ENCODE data around the gene TIMM17A.

TIMM17A gene

GRCh38 chr1:201985355-201985754 lies 30.1 kb downstream of the TIMM17A start:
- Histone ChIP-seq H3K27me3 (ENCODE audit: control insufficient read depth, insufficient read depth, low read length) (no peaks in the 10 kb centered on the region), H3K4me3 (ENCODE audit: low read depth, low read length) (no peak overlapping the region), H3K4me1 (ENCODE audit: control insufficient read depth, insufficient read depth, low read length) (peaks cover 8% of the 10 kb centered on the region; the same call in 1 of the 2 replicates), H3K36me3 (ENCODE audit: control insufficient read depth, insufficient read depth, low read length) (peaks cover 20% of the 10 kb centered on the region), H3K9me3 (ENCODE audit: control insufficient read depth, insufficient read depth, low read depth, low read length) (no peaks in the 10 kb centered on the region), H3K27ac (ENCODE audit: low read depth, low read length) (no peak overlapping the region), H3K9ac (ENCODE audit: low read length) (no peak overlapping the region)

GRCh38 chr1:201988601-201989000 lies 33.3 kb downstream of the TIMM17A start:
- no peak overlapping the region for H3K4me3 ChIP-seq (ENCODE audit: low read depth, low read length)
- H3K9ac ChIP-seq (ENCODE audit: low read length) = no peak overlapping the region
- H3K4me1 ChIP-seq (ENCODE audit: control insufficient read depth, insufficient read depth, low read length) = peaks cover 6% of the 10 kb centered on the region; the same call in 1 of the 2 replicates
- no peaks in the 10 kb centered on the region for H3K9me3 ChIP-seq (ENCODE audit: control insufficient read depth, insufficient read depth, low read depth, low read length)
- H3K27ac ChIP-seq (ENCODE audit: low read depth, low read length) = no peak overlapping the region
- peaks cover 48% of the 10 kb centered on the region for H3K36me3 ChIP-seq (ENCODE audit: control insufficient read depth, insufficient read depth, low read length)
- H3K27me3 ChIP-seq (ENCODE audit: control insufficient read depth, insufficient read depth, low read length) = no peaks in the 10 kb centered on the region

GRCh38 chr1:201989354-201990128 lies 34.2 kb downstream of the TIMM17A start:
- H3K4me3 ChIP-seq (ENCODE audit: low read depth, low read length) = no peak overlapping the region
- H3K36me3 ChIP-seq (ENCODE audit: control insufficient read depth, insufficient read depth, low read length) = peaks cover 57% of the 10 kb centered on the region
- H3K9me3 ChIP-seq (ENCODE audit: control insufficient read depth, insufficient read depth, low read depth, low read length) = no peaks in the 10 kb centered on the region
- no peaks in the 10 kb centered on the region for H3K27me3 ChIP-seq (ENCODE audit: control insufficient read depth, insufficient read depth, low read length)
- H3K27ac ChIP-seq (ENCODE audit: low read depth, low read length) = no peak overlapping the region
- H3K4me1 ChIP-seq (ENCODE audit: control insufficient read depth, insufficient read depth, low read length) = peaks cover 6% of the 10 kb centered on the region; the same call in 1 of the 2 replicates
- H3K9ac ChIP-seq (ENCODE audit: low read length) = no peak overlapping the region

GRCh38 chr1:201990427-201990826 lies 35.1 kb downstream of the TIMM17A start:
- Histone ChIP-seq H3K27me3 (ENCODE audit: control insufficient read depth, insufficient read depth, low read length) (no peaks in the 10 kb centered on the region), H3K9ac (ENCODE audit: low read length) (no peak overlapping the region), H3K4me1 (ENCODE audit: control insufficient read depth, insufficient read depth, low read length) (peaks cover 6% of the 10 kb centered on the region; the same call in 1 of the 2 replicates), H3K9me3 (ENCODE audit: control insufficient read depth, insufficient read depth, low read depth, low read length) (no peaks in the 10 kb centered on the region), H3K4me3 (ENCODE audit: low read depth, low read length) (no peak overlapping the region), H3K36me3 (ENCODE audit: control insufficient read depth, insufficient read depth, low read length) (peaks cover 65% of the 10 kb centered on the region), H3K27ac (ENCODE audit: low read depth, low read length) (no peak overlapping the region)

- H3K27ac ChIP-seq (ENCODE audit: low read depth, low read length) = no peak overlapping the region
- H3K9ac ChIP-seq (ENCODE audit: low read length) = no peak overlapping the region
- H3K4me3 ChIP-seq (ENCODE audit: low read depth, low read length) = no peak overlapping the region
- H3K36me3 ChIP-seq (ENCODE audit: control insufficient read depth, insufficient read depth, low read length) = peaks cover 82% of the 10 kb centered on the region
- no peaks in the 10 kb centered on the region for H3K27me3 ChIP-seq (ENCODE audit: control insufficient read depth, insufficient read depth, low read length)
- peaks cover 3% of the 10 kb centered on the region; the same call in 1 of the 2 replicates for H3K4me1 ChIP-seq (ENCODE audit: control insufficient read depth, insufficient read depth, low read length)
- no peaks in the 10 kb centered on the region for H3K9me3 ChIP-seq (ENCODE audit: control insufficient read depth, insufficient read depth, low read depth, low read length)
Measured at GRCh38 chr1:201999625-202000238, 44.4 kb downstream of the TIMM17A start.

- Histone ChIP-seq H3K36me3 (ENCODE audit: control insufficient read depth, insufficient read depth, low read length) (peaks cover 68% of the 10 kb centered on the region), H3K9ac (ENCODE audit: low read length) (no peak overlapping the region), H3K27ac (ENCODE audit: low read depth, low read length) (no peak overlapping the region), H3K9me3 (ENCODE audit: control insufficient read depth, insufficient read depth, low read depth, low read length) (no peaks in the 10 kb centered on the region), H3K4me1 (ENCODE audit: control insufficient read depth, insufficient read depth, low read length) (peaks cover 19% of the 10 kb centered on the region), H3K27me3 (ENCODE audit: control insufficient read depth, insufficient read depth, low read length) (no peaks in the 10 kb centered on the region), H3K4me3 (ENCODE audit: low read depth, low read length) (no peak overlapping the region)
Measured at GRCh38 chr1:202002507-202002906, 47.2 kb downstream of the TIMM17A start.

GRCh38 chr1:202004711-202005110 lies 49.4 kb downstream of the TIMM17A start:
- Histone ChIP-seq H3K36me3 (ENCODE audit: control insufficient read depth, insufficient read depth, low read length) (peaks cover 58% of the 10 kb centered on the region), H3K27ac (ENCODE audit: low read depth, low read length) (no peak overlapping the region), H3K27me3 (ENCODE audit: control insufficient read depth, insufficient read depth, low read length) (no peaks in the 10 kb centered on the region), H3K4me3 (ENCODE audit: low read depth, low read length) (no peak overlapping the region), H3K9ac (ENCODE audit: low read length) (no peak overlapping the region), H3K9me3 (ENCODE audit: control insufficient read depth, insufficient read depth, low read depth, low read length) (no peaks in the 10 kb centered on the region), H3K4me1 (ENCODE audit: control insufficient read depth, insufficient read depth, low read length) (peaks cover 38% of the 10 kb centered on the region)

- Histone ChIP-seq H3K36me3 (ENCODE audit: control insufficient read depth, insufficient read depth, low read length) (peaks cover 45% of the 10 kb centered on the region), H3K27ac (ENCODE audit: low read depth, low read length) (no peak overlapping the region), H3K27me3 (ENCODE audit: control insufficient read depth, insufficient read depth, low read length) (no peaks in the 10 kb centered on the region), H3K9ac (ENCODE audit: low read length) (no peak overlapping the region), H3K4me1 (ENCODE audit: control insufficient read depth, insufficient read depth, low read length) (peaks cover 47% of the 10 kb centered on the region), H3K9me3 (ENCODE audit: control insufficient read depth, insufficient read depth, low read depth, low read length) (no peaks in the 10 kb centered on the region), H3K4me3 (ENCODE audit: low read depth, low read length) (no peak overlapping the region)
Measured at GRCh38 chr1:202005958-202006357, 50.7 kb downstream of the TIMM17A start.

GRCh38 chr1:202007304-202007703 lies 52.0 kb downstream of the TIMM17A start:
- H3K4me1 ChIP-seq (ENCODE audit: control insufficient read depth, insufficient read depth, low read length) = peaks cover 52% of the 10 kb centered on the region
- H3K27ac ChIP-seq (ENCODE audit: low read depth, low read length) = peak overlapping the region; percentile 69
- peak overlapping the region; percentile 32 for H3K4me3 ChIP-seq (ENCODE audit: low read depth, low read length)
- H3K9ac ChIP-seq (ENCODE audit: low read length) = peak overlapping the region; percentile 85
- H3K9me3 ChIP-seq (ENCODE audit: control insufficient read depth, insufficient read depth, low read depth, low read length) = no peaks in the 10 kb centered on the region
- H3K27me3 ChIP-seq (ENCODE audit: control insufficient read depth, insufficient read depth, low read length) = no peaks in the 10 kb centered on the region
- peaks cover 41% of the 10 kb centered on the region for H3K36me3 ChIP-seq (ENCODE audit: control insufficient read depth, insufficient read depth, low read length)

GRCh38 chr1:202007805-202008489 lies 52.6 kb downstream of the TIMM17A start:
- peak overlapping the region; percentile 69 for H3K27ac ChIP-seq (ENCODE audit: low read depth, low read length)
- H3K4me1 ChIP-seq (ENCODE audit: control insufficient read depth, insufficient read depth, low read length) = peaks cover 52% of the 10 kb centered on the region

More at GRCh38 chr1:202007805-202008489, 52.6 kb downstream of the TIMM17A start:
- peaks cover 38% of the 10 kb centered on the region for H3K36me3 ChIP-seq (ENCODE audit: control insufficient read depth, insufficient read depth, low read length)
- no peaks in the 10 kb centered on the region for H3K27me3 ChIP-seq (ENCODE audit: control insufficient read depth, insufficient read depth, low read length)
- peak overlapping the region; percentile 32 for H3K4me3 ChIP-seq (ENCODE audit: low read depth, low read length)
- H3K9me3 ChIP-seq (ENCODE audit: control insufficient read depth, insufficient read depth, low read depth, low read length) = no peaks in the 10 kb centered on the region
- peak overlapping the region; percentile 85 for H3K9ac ChIP-seq (ENCODE audit: low read length)

Measured in HUES6 (cell line).